ACHN (cell line): Measurements from ENCODE around the gene BRWD1.
A peak's percentile ranks its signal among the peaks of the same experiment; 100 is the strongest.

Experiments used
- DNase-seq: peaks from one replicate; pipeline ENCODE4 v3.0.0-alpha.2; 2015
- in situ Hi-C: cut with HindIII; loops from 2 replicates; pipeline ENCODE4 v1.10.0; 2017; ENCODE audit warnings: low sequenced_read_pairs, low pct_ligation_motif_present, low pct_unique_long_range_greater_than_20kb

Gene BRWD1

GRCh38 chr21:39334611-39335010, 21.2 kb upstream of the BRWD1 start:
- in situ Hi-C loops: no loop called here

GRCh38 chr21:39332175-39332574, 18.7 kb upstream of the BRWD1 start:
- in situ Hi-C loops: no loop called here
- no peak for DNase-seq

More at GRCh38 chr21:39334611-39335010, 21.2 kb upstream of the BRWD1 start:
- DNase-seq: no peak

GRCh38 chr21:39330001-39330400, 16.6 kb upstream of the BRWD1 start:
- in situ Hi-C loops: no loop called here
- DNase-seq: no peak

- no peak for DNase-seq
- in situ Hi-C loops: no loop called here
Observed at GRCh38 chr21:39327727-39328126, 14.3 kb upstream of the BRWD1 start.

- DNase-seq: no peak
- in situ Hi-C loops: no loop called here
Observed at GRCh38 chr21:39326607-39327307, 13.3 kb upstream of the BRWD1 start.

- in situ Hi-C loops: no loop called here
- no peak for DNase-seq
Observed at GRCh38 chr21:39325458-39325857, 12.0 kb upstream of the BRWD1 start.

GRCh38 chr21:39321424-39321823, 8.0 kb upstream of the BRWD1 start:
- in situ Hi-C loops: no loop called here
- no peak for DNase-seq

- no peak for DNase-seq
- in situ Hi-C loops: no loop called here
Observed at GRCh38 chr21:39319814-39320332, 6.4 kb upstream of the BRWD1 start.

- no peak for DNase-seq
- in situ Hi-C loops: no loop called here
Observed at GRCh38 chr21:39319251-39319756, 5.9 kb upstream of the BRWD1 start.

- in situ Hi-C loops: no loop called here
- no peak for DNase-seq
Observed at GRCh38 chr21:39318091-39318959, 4.9 kb upstream of the BRWD1 start.

GRCh38 chr21:39317134-39318090, 4.0 kb upstream of the BRWD1 start:
- in situ Hi-C loops: no loop called here
- DNase-seq: no peak

- no peak for DNase-seq
- in situ Hi-C loops: no loop called here
Observed at GRCh38 chr21:39316729-39317128, 3.3 kb upstream of the BRWD1 start.

- in situ Hi-C loops: no loop called here
- no peak for DNase-seq
Observed at GRCh38 chr21:39315603-39316445, 2.4 kb upstream of the BRWD1 start.

- peak; percentile 45 for DNase-seq
- in situ Hi-C loops: no loop called here
Observed at GRCh38 chr21:39314143-39315027, 953 bp upstream of the BRWD1 start.

GRCh38 chr21:39313042-39313570, 326 bp downstream of the BRWD1 start:
- DNase-seq: no peak
- in situ Hi-C loops: no loop called here
